RWPE2 (cell line): Measurements from ENCODE around the gene DDX19B.

Experiments used
- ATAC-seq: fragments of 200-7000 bp; cut with Tn5 transposase; 3 replicates; pipeline ENCODE4 v1.9.1; 2021; ENCODE audit warnings: low read depth
- DNase-seq: peaks from one replicate; pipeline ENCODE4 v3.0.0-alpha.2; 2020; ENCODE audit warnings: low spot score
- H3K27ac ChIP-seq: fragments of 450-650 bp; 2 replicates; pipeline ENCODE4 v1.5.1; 2017; ENCODE audit warnings: mild to moderate bottlenecking; ENCODE audit not compliant: poor library complexity, severe bottlenecking
- H3K27me3 ChIP-seq: fragments of 250-450 bp; sonication (Bioruptor Pico); 2 replicates; pipeline ENCODE4 v1.5.1; 2021; ENCODE audit warnings: mild to moderate bottlenecking, moderate library complexity; ENCODE audit not compliant: insufficient read depth, poor library complexity, severe bottlenecking
- H3K36me3 ChIP-seq: fragments of 250-450 bp; sonication (Bioruptor Pico); 2 replicates; pipeline ENCODE4 v1.5.1; 2020; ENCODE audit warnings: low read depth, mild to moderate bottlenecking, moderate library complexity
- H3K4me1 ChIP-seq: fragments of 250-450 bp; sonication (Bioruptor Pico); 2 replicates; pipeline ENCODE4 v1.5.1; 2021; ENCODE audit warnings: mild to moderate bottlenecking, moderate library complexity; ENCODE audit not compliant: insufficient read depth, poor library complexity, severe bottlenecking
- H3K4me3 ChIP-seq: fragments of 250-450 bp; sonication (Bioruptor Pico); 2 replicates; pipeline ENCODE4 v1.5.1; 2021; ENCODE audit warnings: mild to moderate bottlenecking, moderate library complexity; ENCODE audit not compliant: severe bottlenecking
- H3K9me3 ChIP-seq: fragments of 250-450 bp; sonication (Bioruptor Pico); 2 replicates; pipeline ENCODE4 v1.5.1; 2021; ENCODE audit warnings: mild to moderate bottlenecking, moderate library complexity; ENCODE audit not compliant: severe bottlenecking
- CTCF ChIP-seq: fragments of 450-650 bp; IDR thresholded peaks from one replicate; pipeline ENCODE4 v1.5.1; 2017; ENCODE audit warnings: mild to moderate bottlenecking, moderate library complexity; ENCODE audit not compliant: poor library complexity, severe bottlenecking

Gene DDX19B

GRCh38 chr16:70380919-70381603 lies 82.1 kb downstream of the DDX19B start:
- H3K4me3 ChIP-seq: peak overlapping the region; percentile 62
- H3K27me3 ChIP-seq: no peaks in the 10 kb centered on the region
- DNase-seq: peak; percentile 97
- no peaks in the 10 kb centered on the region for H3K4me1 ChIP-seq
- peak overlapping the region; percentile 85 for H3K27ac ChIP-seq
- peak; percentile 67 for TF ChIP-seq CTCF
- H3K9me3 ChIP-seq: no peaks in the 10 kb centered on the region
- ATAC-seq: peak; percentile 90
- H3K36me3 ChIP-seq: peaks cover 25% of the 10 kb centered on the region

GRCh38 chr16:70381604-70382342 lies 82.8 kb downstream of the DDX19B start:
- ATAC-seq (peak; percentile 11; the same call in 2 of the 3 replicates), DNase-seq (peak; percentile 80)
- Histone ChIP-seq H3K27me3 (no peaks in the 10 kb centered on the region), H3K27ac (peak overlapping the region; percentile 85), H3K4me1 (no peaks in the 10 kb centered on the region), H3K36me3 (peaks cover 22% of the 10 kb centered on the region), H3K9me3 (no peaks in the 10 kb centered on the region), H3K4me3 (peak overlapping the region; percentile 62)
- no peak for TF ChIP-seq CTCF

GRCh38 chr16:70383421-70383960 lies 84.5 kb downstream of the DDX19B start:
- TF ChIP-seq CTCF: no peak
- H3K4me1 ChIP-seq: no peaks in the 10 kb centered on the region
- no peak overlapping the region for H3K27ac ChIP-seq
- no peaks in the 10 kb centered on the region for H3K27me3 ChIP-seq
- DNase-seq: no peak
- H3K9me3 ChIP-seq: no peaks in the 10 kb centered on the region
- H3K4me3 ChIP-seq: no peak overlapping the region
- ATAC-seq: no peak
- peaks cover 29% of the 10 kb centered on the region for H3K36me3 ChIP-seq
